Stimulated activated CD4-positive, alpha-beta T cell treated with anti-CD3 and anti-CD28 coated beads, Interleukin-12 subunit alpha, Interleukin-12 subunit beta, amount 100 ng/mL, for 48 hours (primary cell): ENCODE results near the gene TEX2.
"Not testable (repeated sequence)": the region's sequence is repeated elsewhere in the genome, so short reads cannot be mapped to it uniquely, and the experiment has no call there.

ENCODE experiments used
- DNase-seq, 3 donors: peaks; one replicate each; pipeline ENCODE4 v3.0.0-alpha.2; 2020; ENCODE audit warnings: low read depth in 2 of 3, low spot score in 1 of 3

The TEX2 gene

DNA sequence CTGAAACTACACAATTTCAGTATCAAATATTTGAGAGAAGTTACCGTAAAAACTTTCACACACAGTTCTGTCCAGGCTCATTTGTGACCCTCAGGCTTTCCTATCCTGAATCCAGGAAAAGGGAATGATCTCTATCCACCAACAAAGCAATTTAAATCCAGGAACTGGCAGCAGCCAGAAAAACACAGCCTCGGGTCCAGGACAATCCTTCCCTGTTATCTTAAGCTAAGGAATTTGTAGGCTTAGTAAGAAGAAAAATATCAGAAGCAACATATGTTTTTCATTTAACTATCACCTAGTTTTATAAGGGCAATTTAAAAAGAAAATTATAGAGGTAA, 47.1 kb downstream of the TEX2 start:
- DNase-seq, result no peak

DNA sequence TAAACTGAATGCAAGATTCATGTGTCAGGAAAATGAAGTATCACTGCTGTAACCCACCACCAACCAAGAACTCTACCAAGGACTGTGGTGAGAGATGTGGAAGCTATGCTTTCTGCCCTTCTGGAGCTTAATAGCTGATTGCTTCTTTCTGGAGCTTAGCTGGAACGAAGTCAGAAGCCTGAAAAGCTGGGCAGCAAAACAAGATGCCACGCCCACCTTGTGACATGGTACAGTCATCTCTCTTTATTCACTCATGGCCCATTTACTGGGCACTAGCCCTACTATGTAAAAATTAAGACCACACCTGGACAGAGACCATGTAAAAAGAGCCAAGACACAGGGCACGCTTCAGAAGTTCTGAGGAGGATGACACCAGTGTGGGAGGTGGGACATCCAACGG, 48.1 kb downstream of the TEX2 start:
- no peak for DNase-seq

DNA sequence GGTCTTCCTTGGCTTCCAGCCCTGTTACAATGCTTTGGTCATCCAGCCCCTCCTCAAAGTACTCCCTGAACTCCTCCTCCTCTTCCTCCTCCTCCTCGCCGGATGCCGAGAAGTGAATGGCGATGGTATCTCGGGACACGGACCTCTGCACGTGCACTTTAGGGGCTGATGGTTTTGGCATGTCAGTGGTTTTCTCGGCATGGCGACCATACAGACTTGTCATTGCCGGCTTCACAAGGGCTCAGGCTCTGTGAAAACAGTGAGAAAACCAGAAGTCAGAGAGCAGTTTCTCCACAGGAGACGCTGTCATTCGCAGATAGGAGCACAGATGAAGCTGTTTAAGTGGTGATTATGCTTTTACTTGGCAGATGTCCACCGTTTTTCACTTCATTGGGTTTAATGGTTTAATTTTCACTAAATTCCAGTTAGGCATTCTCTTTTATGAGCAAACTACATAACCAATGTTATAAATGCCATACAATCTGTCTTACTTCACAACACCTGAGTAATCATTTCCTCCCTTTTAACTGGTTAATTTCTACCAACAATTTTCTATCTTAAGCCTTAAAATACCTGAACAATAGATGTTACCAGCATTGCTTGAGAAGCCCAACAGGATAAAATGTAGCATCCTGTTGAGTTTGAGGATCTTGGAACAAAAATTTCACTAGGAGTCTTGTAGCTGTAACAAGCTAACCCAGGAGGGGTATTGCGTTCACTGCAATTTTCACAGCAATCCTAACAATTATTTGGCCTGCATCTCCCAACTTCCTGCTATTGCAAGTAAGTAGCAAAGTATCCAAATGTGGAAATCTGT, 48.9 kb downstream of the TEX2 start:
- no peak for DNase-seq

DNA sequence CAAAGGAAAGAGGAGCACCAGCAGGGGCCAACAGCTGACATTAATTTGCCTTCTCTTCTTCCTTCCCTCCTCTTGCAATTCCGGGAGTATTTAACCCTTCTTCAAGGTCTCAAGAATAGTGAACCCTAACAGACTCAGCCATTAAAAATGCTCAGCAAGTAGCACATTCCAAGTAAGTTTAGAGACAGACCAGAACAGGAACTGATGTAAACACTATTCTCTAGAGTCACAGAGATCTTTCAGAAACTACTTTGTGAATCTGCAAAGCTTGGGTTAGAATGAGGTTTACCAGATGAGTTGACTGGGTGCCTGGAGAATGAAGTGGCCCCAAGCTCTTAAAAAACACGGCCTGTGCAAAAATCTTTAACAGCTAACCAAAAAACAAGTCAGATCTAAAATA, 50.9 kb downstream of the TEX2 start:
- DNase-seq, result no peak

DNA sequence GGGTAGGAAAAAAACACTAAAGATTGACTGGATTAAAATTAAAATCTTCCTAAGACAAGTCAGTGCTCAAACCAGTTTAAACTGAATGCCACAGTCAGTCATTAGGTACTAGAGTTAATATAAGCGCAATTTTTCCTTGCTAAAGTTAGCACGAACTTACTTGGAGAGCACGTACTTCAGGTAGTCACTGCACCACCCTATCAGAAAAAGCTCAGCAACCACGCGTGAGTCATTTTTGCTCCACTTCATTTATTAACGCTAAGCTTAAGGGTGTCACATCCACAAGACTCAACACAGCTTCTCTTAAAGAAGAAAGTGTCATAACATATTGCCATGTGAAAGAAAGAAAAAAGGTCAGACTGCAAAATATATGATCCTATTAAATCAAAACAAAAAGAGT, 53.1 kb downstream of the TEX2 start:
- no peak for DNase-seq

DNA sequence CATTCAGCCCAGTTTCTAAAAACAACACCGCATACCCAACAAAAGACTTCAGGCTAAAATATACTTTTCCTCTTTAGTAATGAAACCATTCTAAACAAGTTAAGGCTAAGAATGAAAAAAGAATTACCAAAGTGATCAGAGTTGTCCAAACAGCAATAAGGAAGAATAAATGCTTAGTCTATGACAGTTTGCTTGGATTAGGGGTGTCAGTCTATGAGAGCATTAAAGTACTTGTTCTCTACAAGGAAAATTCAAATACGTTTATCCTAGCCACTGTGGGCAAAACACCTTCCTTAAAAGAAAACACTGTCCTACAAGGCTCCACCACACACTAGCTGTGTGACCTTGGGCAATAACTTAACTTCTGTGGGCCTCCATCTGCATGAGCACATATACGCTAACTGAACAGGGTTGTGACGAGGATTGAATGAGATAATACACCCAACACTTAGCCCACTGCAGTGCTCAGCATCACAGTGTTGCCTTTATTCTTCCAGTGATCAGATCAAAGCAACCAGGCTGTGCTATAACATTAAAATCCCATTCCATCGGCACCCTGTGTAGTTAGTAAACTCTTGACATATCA, 53.6 kb downstream of the TEX2 start:
- no peak for DNase-seq

DNA sequence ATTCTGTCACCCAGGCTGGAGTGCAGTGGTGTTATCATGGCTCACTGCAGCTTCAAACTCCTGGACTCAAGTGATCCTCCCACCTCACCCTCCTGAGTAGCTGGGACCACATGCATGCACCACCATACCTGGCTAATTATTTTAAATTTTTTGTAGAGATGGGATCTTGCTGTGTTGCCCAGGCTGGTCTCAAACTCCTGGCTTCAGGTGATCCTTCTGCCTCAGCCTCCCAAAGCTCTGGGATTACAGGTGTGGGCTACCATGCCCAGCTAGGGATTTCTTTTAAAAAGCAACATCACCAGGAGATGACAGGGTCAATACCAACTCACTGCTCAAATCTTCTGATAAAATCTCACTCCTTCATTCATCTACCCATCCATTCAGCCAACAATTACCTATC, 54.4 kb downstream of the TEX2 start:
- DNase-seq, result not testable (repeated sequence)

DNA sequence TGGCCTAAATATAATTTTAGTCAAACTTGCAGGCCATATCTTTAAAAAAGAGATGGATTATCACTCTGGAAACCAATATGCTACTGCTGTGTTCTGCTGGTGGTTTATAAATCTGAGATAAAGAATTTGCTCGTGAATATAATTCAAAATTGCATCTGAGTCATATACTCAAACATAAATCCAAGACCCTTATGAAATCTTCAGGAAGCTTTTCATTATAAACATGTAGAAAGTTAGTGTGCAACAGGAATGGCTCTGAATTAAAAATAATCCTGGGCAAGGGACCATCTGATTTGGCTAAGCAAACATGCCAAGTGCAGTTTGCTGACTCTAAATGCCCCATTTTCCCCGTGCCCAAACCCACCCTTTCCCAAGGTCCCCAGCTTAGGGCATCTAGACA, 57.3 kb downstream of the TEX2 start:
- DNase-seq, result no peak

DNA sequence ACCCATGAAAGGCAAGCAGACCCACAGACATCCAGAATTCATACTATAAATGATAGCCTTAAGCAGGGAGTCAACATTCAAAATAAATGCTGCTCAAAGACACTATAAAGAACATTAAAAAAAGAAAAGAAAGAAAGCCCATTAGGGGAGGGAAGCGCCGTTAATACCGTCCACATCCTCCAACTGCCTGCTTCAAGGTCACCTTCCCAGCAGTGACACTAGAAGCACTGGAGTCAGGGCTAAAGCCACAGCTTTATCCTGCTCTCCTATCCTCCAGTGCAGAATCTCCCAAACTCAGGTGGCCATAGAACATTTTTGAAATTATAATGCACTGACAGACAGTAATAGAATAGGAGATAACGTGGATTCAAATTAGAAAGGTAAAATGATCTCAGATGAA, 59.4 kb downstream of the TEX2 start:
- DNase-seq, result no peak

DNA sequence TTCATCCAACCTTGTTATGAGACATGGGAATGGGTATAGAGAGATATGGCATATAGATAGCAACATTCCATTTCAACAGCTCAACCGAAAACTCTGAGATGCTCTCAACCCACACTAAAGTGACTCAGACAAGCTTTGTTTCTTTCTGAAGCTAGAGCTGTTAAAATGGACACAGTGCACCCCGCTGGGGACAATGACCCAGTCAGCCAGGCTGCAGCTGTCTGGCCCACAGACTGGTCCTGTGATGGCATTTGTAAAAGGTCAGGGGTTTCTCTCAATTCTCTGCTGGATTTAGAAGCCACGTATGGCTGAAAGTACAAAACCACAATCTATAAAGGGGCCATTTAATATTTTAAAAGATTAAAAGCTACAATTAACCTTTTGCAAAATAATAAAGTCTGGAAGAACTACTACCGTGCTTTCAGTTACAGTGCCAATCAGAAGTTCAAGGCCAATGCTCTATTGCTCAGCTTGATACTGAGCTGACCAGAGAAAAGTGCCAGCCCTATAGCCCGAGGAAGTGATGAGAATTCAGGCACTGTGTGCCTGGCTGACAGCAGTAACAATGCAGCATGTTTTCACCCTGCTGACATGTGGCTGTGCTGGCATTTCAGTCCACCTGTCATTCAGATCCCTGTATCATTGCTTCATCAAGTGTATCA, 60.2 kb downstream of the TEX2 start:
- DNase-seq, result no peak

DNA sequence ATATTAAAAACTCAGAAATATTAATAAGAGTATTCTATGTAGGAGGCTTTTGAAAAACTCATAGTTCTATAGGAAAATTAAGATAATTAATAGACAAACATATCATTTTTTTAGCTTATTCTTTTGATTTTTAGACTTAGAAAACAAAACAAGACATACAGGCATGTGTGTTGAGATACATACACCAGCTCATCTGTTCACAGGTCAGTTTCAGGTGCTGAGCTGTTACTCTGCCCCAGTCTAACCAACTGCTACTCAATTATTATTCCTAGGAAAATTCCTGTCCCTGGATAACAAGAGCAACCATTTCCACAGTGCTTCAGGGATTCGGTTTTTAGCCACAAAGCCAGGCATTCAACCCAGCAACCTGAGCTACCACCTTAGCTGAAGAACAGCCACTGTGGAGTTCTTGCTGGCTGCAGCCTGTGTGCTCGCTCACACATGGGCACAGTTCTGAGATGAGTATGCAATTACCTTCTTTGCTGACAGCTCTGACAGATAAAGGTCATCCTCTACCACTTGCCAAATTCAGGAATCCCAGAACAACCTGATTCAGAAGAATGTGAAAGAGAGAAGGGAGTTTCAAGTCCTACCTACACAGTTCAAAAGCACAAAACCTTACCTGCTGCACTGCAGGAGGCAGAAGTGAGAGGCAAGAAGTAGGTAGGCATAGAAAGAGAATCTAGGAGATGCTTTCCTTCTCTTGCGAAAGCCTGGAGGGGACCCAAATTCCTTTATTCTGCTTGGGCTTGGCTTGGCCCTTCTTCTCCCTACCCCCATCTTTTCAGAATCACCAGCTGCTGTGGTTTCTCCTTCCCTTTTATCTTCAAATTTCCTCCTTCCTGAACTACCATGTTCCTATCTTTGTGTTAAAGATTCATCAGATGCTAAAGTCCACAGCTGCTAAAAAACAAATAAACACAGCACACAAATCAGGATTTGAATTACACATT, 62.7 kb downstream of the TEX2 start:
- no peak for DNase-seq

DNA sequence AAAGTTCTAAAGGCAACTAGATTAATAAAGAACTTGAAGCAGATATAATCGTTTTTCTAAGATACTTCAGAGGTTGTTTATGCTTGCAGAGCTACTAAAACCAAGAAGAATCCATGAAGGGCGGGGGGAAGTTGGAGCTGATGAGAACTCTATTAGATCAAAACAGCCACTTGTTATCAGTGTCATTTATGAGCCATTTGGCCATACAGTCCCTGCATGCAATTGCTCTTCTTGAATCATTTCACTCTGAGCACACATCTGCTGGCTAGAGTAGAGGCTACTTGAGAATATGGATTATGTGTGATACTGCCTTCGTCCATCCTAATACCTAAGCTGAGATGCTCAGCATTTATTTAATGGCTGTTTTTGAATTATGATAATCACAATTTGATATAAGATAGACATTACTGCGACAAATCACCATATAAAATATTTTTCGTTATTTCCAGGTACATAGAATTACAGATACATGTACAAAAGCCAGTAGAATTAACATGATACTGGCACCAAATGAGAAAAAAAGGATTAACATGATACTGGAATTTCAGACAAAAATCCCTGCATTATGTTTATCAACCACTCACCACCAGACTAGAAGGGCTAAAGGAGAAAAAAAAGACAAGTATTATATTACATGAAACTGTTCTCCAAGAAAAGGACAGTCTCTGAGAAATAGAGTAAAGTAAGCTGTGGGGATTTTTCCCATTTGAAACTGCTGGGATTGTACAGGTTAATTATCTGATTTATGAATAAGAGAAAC, 64.5 kb downstream of the TEX2 start:
- no peak for DNase-seq

DNA sequence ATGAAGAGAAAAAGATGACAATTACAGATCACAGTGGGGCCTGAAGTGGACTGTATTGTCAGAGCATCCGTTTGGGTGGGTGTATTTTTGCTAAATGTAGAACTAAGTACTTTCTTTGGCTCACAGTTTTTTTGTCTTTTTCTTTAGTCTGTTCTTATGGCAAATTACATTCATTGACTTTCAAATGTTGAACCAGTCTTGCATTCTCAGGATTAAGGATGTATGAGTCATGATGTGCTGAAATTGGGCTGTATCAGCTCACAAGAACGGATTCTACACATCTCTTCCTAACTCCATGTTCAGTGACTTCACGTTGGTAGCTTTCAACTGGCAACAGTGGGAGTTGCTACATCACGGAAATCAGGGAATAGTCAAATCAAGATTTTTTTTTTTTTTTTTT, 66.5 kb downstream of the TEX2 start:
- DNase-seq, result no peak

DNA sequence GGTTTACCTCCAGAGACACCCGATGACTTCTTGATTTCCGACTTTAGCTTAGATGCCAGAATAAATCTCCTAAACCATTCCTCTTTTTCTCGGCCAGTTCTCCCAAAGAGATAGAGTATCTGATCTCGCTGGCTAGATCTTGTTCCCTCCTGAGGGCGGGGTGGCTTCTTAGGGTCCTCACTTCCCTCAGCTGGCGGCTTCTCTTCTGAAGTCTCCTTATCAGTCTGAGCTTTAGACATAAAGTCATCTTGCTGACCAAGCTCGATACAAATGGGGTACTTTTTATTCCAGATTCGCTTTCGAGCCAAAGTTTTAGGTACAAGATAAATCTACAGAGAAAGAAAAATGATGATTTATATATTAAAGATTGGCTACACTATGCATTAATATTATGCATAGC, 69.5 kb downstream of the TEX2 start:
- no peak for DNase-seq

DNA sequence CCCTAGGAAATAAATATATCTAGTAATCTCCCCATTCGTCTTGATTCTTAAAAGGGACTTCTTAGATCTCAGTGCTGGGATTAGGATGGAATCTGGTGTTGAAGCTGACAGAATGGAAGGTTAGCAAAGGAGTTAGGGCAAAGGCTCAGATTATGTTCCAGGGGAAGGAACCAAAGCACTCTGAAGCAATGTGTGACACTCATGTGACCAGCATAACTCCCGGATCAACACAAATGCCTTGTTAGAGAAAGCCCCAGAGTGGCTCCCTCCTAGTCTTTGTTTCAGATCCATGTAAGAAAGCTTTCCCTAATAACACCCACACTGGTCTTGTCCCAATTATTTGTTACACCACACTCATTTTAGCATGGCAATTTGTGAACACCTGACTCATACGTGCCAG, 70.5 kb downstream of the TEX2 start:
- DNase-seq, result no peak

DNA sequence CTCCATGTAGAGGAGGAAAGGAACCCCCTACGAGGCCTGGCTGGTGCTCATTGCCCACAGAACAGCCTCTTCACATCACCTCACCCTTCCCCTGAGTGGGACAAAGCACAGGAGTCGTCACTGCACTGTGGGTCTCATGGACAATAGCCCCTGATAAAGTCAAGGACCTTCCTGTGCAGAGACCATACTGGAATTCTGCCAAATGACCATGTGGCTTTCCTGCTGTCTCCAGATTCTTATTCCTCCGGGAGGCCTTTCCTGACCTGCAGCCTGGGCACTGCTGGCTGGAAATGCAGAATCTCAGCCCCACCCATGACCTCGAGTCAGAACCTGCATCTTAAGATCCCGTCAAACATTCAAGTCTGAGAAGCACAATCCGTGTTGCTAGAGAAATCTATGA, 72.6 kb downstream of the TEX2 start:
- no peak for DNase-seq

DNA sequence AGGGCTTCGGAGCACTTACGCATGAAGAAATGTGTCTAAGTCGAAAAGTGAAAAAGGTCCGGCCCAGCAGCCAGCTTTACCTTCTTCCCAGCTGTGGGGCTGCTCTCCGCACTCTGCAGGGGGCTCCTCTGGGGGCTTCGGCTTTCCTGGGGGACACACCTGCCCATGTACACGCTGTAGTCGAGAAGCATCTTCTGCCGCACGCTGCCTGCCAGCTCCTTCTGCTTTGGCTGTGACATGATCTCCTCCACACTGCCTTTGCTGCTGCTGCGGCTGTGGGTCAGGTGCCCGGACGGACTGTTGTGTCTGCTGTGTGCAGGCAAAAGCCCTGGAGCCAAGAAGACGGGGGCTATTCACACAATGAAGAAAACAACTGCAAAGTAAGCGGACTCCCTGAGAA, 75.0 kb downstream of the TEX2 start:
- DNase-seq, result no peak

DNA sequence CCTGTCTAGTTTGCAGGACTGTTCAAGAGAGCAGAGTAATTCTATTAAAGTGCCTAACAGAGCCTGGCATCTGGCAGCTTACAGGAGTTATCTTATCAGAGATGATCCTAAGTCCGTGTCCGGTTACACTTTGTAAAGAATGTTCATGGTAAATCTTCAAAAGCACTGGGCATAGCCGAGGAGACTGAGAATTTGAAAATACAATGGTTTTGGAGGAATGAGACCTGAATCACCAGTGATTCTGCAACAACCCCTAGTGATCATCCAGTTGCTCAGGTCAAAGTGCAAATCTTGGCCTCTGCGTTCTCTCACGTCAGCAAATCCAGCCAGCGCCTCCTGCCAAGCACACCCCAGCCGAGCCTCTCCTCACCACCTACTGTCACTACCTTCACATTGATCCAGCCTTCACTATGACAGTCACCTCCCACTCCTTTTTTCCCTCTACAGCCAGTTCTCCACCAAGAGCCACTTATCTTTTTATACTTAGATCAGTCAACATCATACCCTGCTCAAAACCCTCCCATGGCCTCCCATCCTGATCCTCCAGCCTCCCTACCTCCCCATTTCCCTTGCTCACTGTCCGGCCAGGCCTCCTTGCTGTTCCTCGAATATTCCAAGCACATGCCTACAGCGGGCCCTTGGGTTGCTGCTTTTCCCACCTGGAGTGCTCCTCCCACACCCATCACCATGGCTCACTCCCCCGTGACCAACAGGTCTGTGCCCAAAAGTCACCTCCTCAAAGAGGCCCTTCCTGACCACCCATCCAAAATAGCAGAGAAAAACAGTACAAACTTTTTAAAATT, 75.8 kb downstream of the TEX2 start:
- DNase-seq, result no peak

DNA sequence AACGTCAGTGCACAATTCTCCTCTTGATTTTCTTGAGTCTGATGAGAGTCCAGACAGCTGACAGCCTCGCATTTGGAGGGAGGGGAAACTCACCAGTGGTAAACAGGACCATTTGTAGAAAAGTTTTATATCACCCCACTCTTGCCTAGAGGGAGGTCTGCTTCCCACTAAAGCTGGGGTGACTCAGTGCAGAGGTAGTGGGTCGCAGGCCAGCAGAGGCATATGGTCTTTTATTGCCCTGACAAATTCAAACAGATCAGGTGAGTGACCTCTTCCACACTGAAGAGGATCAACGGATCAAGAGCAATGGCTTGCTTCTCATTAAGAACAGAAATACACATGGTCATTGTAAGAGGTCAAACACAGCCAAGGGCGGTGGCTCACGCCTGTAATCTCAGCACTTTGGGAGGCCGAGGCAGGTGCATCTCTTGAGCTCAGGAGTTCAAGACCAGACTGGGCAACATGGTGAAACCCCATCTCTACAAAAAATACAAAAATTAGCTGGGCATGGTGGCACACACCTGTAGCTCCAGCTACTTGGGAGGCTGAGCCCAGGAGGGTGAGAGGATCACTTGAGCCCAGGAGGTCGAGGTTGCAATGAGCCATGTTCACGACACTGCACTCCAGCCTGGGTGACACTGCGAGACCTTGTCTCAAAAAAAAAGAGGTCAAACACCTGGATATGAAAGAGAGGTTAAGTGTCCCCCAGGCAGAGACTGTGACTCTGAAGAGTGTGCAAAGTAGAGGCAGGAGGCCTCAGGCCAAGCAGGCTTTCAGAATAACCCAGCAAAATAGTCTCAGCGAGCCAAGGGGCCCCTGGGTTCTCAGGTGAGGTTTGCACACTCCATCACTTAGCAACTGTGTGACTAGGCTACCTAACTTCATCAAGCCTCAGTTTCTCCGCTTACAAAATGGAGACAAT, 76.6 kb downstream of the TEX2 start:
- no peak for DNase-seq
